HFF-Myc (cell line): ENCODE results near the gene LIMK1.
"Not testable (repeated sequence)": the region's sequence is repeated elsewhere in the genome, so short reads cannot be mapped to it uniquely, and the experiment has no call there.

Experiments used
- DNase-seq: peaks from one replicate; pipeline ENCODE4 v3.0.0-alpha.2; 2011; ENCODE audit warnings: low read depth; ENCODE audit errors: extremely low read depth
- H3K4me3 ChIP-seq: replicated peaks from 2 replicates; pipeline ENCODE4 v1.5.1; 2011; ENCODE audit warnings: low read depth, mild to moderate bottlenecking, control low read depth, low read length
- CTCF ChIP-seq: IDR thresholded peaks from 2 replicates; pipeline ENCODE4 v1.5.1; 2012; ENCODE audit warnings: mild to moderate bottlenecking, low read depth, low read length, control low read depth; ENCODE audit errors: missing control alignments

The LIMK1 gene

GRCh38 chr7:74042746-74043522 lies 40.7 kb upstream of the LIMK1 start:
- no peak for TF ChIP-seq CTCF
- no peak for DNase-seq
- peak overlapping the region; percentile 9; the same call in 1 of the 2 replicates for H3K4me3 ChIP-seq

GRCh38 chr7:74043523-74043951 lies 40.1 kb upstream of the LIMK1 start:
- peak overlapping the region; percentile 9; the same call in 1 of the 2 replicates for H3K4me3 ChIP-seq
- TF ChIP-seq CTCF: no peak
- DNase-seq: peak; percentile 76

DNA sequence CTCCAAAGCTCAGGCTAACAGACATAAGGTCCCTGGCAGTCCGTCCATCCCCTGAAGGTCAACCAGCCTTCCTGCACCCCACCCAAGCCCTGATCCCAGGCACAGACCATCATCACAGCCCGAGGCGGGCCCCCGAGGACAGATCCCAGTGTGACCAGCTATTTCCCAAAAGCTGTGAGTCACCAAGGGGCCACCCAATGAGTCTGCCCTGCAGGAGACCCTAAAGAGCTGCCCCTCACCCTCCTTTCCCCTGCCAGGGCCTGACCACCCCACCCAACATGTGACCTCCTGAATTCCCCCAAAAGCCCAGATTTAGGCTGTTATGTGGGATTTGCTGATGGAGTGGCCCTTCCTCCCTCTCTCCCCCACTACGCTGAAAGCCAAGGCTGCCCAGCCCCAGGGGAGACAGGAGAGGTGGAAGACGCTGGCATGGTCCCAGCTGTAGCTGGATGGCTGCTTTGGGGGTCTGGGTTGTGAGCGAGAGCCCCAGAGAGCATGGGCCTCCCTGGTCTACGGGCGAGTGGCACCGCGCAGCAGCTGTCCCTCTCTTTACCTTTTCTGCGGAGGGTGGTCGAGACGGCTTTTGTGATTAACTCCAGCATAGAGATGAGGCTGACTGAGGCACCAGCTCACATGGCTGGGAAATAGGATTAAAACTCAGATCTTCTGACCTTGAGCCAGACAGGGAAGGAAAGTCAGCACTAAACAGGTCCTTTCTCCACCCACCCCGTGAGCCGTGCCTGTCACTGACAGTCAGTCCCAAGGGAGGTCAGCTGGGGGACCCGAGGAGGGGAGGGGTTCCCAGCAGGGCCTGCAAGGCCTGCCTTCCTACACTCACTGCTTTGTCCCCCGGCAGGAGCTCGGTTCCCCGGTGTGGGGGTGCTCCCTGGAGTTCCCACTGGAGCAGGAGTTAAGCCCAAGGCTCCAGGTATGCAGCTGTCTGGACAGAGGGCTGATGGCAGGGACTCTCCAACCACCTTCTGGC lies 38.9 kb upstream of the LIMK1 start:
- H3K4me3 ChIP-seq: no peak overlapping the region
- no peak for TF ChIP-seq CTCF
- no peak for DNase-seq

DNA sequence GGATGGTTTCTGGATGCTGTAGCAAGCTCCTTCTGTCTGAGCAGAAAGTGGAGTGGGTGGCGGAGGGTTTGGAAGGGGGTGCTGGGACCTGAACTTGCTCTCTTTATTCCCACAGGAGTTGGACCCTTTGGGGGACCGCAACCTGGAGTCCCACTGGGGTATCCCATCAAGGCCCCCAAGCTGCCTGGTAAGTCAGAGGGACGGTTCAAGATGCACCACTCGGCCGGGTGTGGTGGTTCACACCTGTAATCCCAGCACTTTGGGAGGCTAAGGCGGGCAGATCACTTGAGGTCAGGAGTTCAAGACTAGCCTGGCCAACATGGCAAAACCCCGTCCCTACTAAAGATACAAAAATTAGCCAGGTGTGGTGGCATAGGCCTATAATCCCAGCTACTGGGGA lies 37.0 kb upstream of the LIMK1 start:
- DNase-seq, H3K4me3 ChIP-seq: not testable (repeated sequence)

DNA sequence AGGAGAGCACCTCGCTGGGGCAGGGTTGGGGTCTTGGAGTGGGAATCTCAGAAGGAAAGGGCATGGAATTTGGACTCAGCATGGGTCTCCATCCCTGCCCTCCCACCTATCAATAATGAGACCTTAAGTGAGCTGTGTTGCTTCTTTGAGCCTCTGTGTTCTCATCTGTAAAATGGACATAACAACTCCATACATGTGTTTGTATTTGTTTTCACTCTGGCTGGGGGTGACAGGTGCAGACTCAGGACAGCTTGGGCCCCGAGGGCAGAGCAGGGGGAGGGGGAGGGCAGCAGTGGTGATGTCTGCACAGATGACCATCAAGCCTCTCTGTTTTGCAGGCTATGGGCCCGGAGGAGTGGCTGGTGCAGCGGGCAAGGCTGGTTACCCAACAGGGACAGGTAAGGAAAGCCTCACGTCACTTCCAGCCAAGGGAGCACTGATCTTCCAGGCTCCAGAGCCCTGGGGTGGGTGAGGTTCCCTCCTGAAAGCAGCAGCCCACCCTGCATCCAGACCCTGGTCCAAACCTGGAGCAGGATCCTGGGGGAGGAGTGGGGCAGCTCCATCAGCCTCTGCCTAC lies 35.7 kb upstream of the LIMK1 start:
- no peak overlapping the region for H3K4me3 ChIP-seq
- DNase-seq: no peak
- TF ChIP-seq CTCF: no peak

- DNase-seq: no peak
- H3K4me3 ChIP-seq: no peak overlapping the region
- no peak for TF ChIP-seq CTCF
Observed at GRCh38 chr7:74048999-74049599, 34.5 kb upstream of the LIMK1 start.
